ENCODE data around the gene IMPG1. TPM values are rescaled to one million over a fixed set of nuclear protein-coding genes. Genes with fewer than 3 reads are reported as not detected.
"Not testable (repeated sequence)": the region's sequence is repeated elsewhere in the genome, so short reads cannot be mapped to it uniquely, and the experiment has no call there.

IMPG1 gene
- total RNA-seq, 2 donors from 2014 or later = not detected

DNA sequence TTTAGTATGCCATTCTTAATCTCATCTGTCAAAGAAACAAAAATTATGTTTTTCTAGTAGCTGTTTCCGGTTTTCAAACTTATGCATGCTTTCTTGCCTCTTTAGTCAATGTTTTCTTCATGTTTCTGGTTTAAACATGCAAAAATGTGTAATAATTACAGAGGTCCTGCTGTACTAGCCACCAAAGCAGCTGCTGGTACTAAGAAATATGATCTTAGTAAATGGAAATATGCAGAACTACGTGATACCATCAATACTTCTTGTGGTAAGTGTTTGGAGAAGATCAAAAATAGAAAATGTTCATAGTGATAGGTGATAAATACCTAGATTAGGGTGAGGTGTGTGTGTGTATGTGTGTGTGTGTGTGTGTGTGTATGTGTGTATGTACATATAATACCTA, 165.0 kb downstream of the IMPG1 start:
- Histone ChIP-seq H3K4me1 (no peaks in the 10 kb centered on the region), H3K9me3 (no peaks in the 10 kb centered on the region), H3K27ac (no peak overlapping the region), H3K4me3 (no peak overlapping the region), H3K36me3 (replicated peaks in 1 of 2; ENCODE audit: insufficient read depth in 1 of 2, low read depth in 2 of 2) (peaks cover 0 to 3% of the 10 kb centered on the region in 2 donors), H3K27me3 (no peaks in the 10 kb centered on the region)
- intact Hi-C loops (cut with DNase I) = no loop called here
- TF ChIP-seq POLR2A (IDR thresholded peaks at IDR 0.05) = no peak
- TF ChIP-seq CTCF (IDR thresholded peaks at IDR 0.05) = no peak
- DNase-seq = no peak
- 87 to 90% methylated on average over 2 of the region's 2 CpGs for WGBS, 2 donors
- no peak for ATAC-seq

DNA sequence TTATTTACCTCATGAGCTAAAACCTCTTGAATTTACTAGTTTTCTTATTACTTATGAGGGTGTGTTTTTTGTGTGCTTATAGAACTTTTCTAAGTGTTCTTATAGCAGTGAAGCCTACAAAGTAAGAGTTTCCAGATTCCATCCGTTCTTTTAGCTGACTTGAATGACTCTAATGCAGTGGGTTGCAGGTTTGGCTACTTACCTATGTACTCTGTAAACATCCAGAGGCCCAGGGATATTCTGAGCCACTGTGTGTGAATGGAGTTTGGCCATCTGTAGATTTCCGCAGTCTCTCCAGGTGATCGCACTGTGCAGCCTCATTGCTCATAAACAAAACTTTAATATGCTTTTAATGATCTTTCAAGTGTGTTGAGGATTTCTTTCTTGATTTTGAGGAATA, 165.6 kb downstream of the IMPG1 start:
- Histone ChIP-seq H3K9me3 (no peaks in the 10 kb centered on the region), H3K4me3 (no peak overlapping the region), H3K27me3 (no peaks in the 10 kb centered on the region), H3K36me3 (replicated peaks in 1 of 2; ENCODE audit: insufficient read depth in 1 of 2, low read depth in 2 of 2) (peaks cover 0 to 3% of the 10 kb centered on the region in 2 donors), H3K4me1 (no peaks in the 10 kb centered on the region), H3K27ac (no peak overlapping the region)
- intact Hi-C loops (cut with DNase I) = no loop called here
- ATAC-seq (no peak), DNase-seq (no peak)
- 83 to 87% methylated on average over 3 of the region's 3 CpGs for WGBS, 2 donors
- TF ChIP-seq POLR2A (IDR thresholded peaks at IDR 0.05) = no peak
- TF ChIP-seq CTCF (IDR thresholded peaks at IDR 0.05) = no peak

DNA sequence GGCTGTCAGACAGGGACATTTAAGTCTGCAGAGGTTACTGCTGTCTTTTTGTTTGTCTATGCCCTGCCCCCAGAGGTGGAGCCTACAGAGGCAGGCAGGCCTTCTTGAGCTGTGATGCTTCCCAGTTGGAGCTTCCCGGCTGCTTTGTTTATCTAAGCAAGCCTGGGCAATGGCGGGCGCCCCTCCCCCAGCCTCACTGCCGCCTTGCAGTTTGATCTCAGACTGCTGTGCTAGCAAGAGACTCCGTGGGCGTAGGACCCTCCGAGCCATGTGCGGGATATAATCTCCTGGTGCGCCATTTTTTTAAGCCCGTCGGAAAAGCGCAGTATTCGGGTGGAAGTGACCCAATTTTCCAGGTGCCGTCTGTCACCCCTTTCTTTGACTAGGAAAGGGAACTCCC, 167.3 kb downstream of the IMPG1 start:
- intact Hi-C loops (cut with DNase I); H3K4me3 ChIP-seq; H3K4me1 ChIP-seq; H3K36me3 ChIP-seq (replicated peaks in 1 of 2; ENCODE audit: insufficient read depth in 1 of 2, low read depth in 2 of 2); H3K27ac ChIP-seq; DNase-seq; ATAC-seq; H3K9me3 ChIP-seq; H3K27me3 ChIP-seq: not testable (repeated sequence)
- 97% methylated on average over 13 to 14 of the region's 14 CpGs for WGBS, 2 donors

DNA sequence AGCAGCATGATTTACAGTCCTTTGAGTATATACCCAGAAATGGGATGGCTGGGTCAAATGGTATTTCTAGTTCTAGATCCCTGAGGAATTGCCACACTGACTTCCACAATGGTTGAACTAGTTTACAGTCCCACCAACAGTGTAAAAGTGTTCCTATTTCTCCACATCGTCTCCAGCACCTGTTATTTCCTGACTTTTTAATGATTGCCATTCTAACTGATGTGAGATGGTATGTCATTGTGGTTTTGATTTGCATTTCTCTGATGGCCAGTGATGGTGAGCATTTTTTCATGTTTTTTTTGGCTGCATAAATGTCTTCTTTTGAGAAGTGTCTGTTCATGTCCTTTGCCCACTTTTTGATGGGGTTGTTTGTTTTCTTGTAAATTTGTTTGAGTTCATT, 172.2 kb downstream of the IMPG1 start:
- H3K36me3 ChIP-seq (replicated peaks in 1 of 2; ENCODE audit: insufficient read depth in 1 of 2, low read depth in 2 of 2); H3K27ac ChIP-seq; DNase-seq; intact Hi-C loops (cut with DNase I); H3K9me3 ChIP-seq; H3K4me1 ChIP-seq; H3K4me3 ChIP-seq; ATAC-seq; H3K27me3 ChIP-seq: not testable (repeated sequence)
- 78 to 100% methylated on average over 1 of the region's 1 CpG for WGBS, 2 donors

- Histone ChIP-seq H3K4me3 (no peak overlapping the region), H3K27ac (no peak overlapping the region), H3K36me3 (replicated peaks in 1 of 2; ENCODE audit: insufficient read depth in 1 of 2, low read depth in 2 of 2) (no peaks in the 10 kb centered on the region), H3K27me3 (no peaks in the 10 kb centered on the region), H3K4me1 (no peaks in the 10 kb centered on the region), H3K9me3 (no peaks in the 10 kb centered on the region)
- TF ChIP-seq CTCF (IDR thresholded peaks at IDR 0.05) = no peak
- TF ChIP-seq POLR2A (IDR thresholded peaks at IDR 0.05) = no peak
- intact Hi-C loops (cut with DNase I) = no loop called here
- 66 to 95% methylated on average over 3 of the region's 3 CpGs for WGBS, 2 donors
- DNase-seq (no peak), ATAC-seq (no peak)
Observed at GRCh38 chr6:75896526-75896925, 175.9 kb downstream of the IMPG1 start.

- ATAC-seq (no peak), DNase-seq (no peak)
- Histone ChIP-seq H3K36me3 (replicated peaks in 1 of 2; ENCODE audit: insufficient read depth in 1 of 2, low read depth in 2 of 2) (no peaks in the 10 kb centered on the region), H3K4me3 (no peak overlapping the region), H3K27me3 (no peaks in the 10 kb centered on the region), H3K27ac (no peak overlapping the region), H3K4me1 (no peaks in the 10 kb centered on the region), H3K9me3 (no peaks in the 10 kb centered on the region)
- no peak for TF ChIP-seq CTCF (IDR thresholded peaks at IDR 0.05)
- no peak for TF ChIP-seq POLR2A (IDR thresholded peaks at IDR 0.05)
- WGBS, 2 donors = 60 to 61% methylated on average over 2 of the region's 2 CpGs
- intact Hi-C loops (cut with DNase I) = no loop called here
Observed at GRCh38 chr6:75893776-75894152, 178.7 kb downstream of the IMPG1 start.

All from body of pancreas (tissue), 4 donors.